ENCODE results near the gene CALM1.
"Not testable (repeated sequence)": the region's sequence is repeated elsewhere in the genome, so short reads cannot be mapped to it uniquely, and the experiment has no call there.

Gene CALM1

GRCh38 chr14:90383126-90383730, 13.6 kb upstream of the CALM1 start:
- DNase-seq (ENCODE audit: extremely low spot score, insufficient read length, low read depth) (peak; percentile 94), FAIRE-seq (peak; percentile 97)

GRCh38 chr14:90383731-90384542, 12.9 kb upstream of the CALM1 start:
- DNase-seq (ENCODE audit: extremely low spot score, insufficient read length, low read depth) (no peak), FAIRE-seq (peak; percentile 29)

- DNase-seq (ENCODE audit: extremely low spot score, insufficient read length, low read depth), result no peak
- FAIRE-seq, result no peak
These were observed 12.3 kb upstream of the CALM1 start for GRCh38 chr14:90384543-90384911.

GRCh38 chr14:90386321-90386720, 10.5 kb upstream of the CALM1 start:
- FAIRE-seq, result no peak
- no peak for DNase-seq (ENCODE audit: extremely low spot score, insufficient read length, low read depth)

GRCh38 chr14:90387206-90387760, 9.5 kb upstream of the CALM1 start:
- FAIRE-seq, result no peak
- no peak for DNase-seq (ENCODE audit: extremely low spot score, insufficient read length, low read depth)

GRCh38 chr14:90388437-90388836, 8.4 kb upstream of the CALM1 start:
- FAIRE-seq (no peak), DNase-seq (ENCODE audit: extremely low spot score, insufficient read length, low read depth) (no peak)

GRCh38 chr14:90388982-90389381, 7.8 kb upstream of the CALM1 start:
- no peak for DNase-seq (ENCODE audit: extremely low spot score, insufficient read length, low read depth)
- no peak for FAIRE-seq

- no peak for FAIRE-seq
- no peak for DNase-seq (ENCODE audit: extremely low spot score, insufficient read length, low read depth)
These were observed 2.9 kb upstream of the CALM1 start for GRCh38 chr14:90393966-90394365.

GRCh38 chr14:90394782-90395181, 2.0 kb upstream of the CALM1 start:
- DNase-seq (ENCODE audit: extremely low spot score, insufficient read length, low read depth); FAIRE-seq: not testable (repeated sequence)

- DNase-seq (ENCODE audit: extremely low spot score, insufficient read length, low read depth) (peak; percentile 51), FAIRE-seq (no peak)
These were observed 841 bp downstream of the CALM1 start for GRCh38 chr14:90397425-90398314.

GRCh38 chr14:90398315-90398839, 1.5 kb downstream of the CALM1 start:
- FAIRE-seq, result peak; percentile 44
- DNase-seq (ENCODE audit: extremely low spot score, insufficient read length, low read depth), result peak; percentile 9

GRCh38 chr14:90398841-90399540, 2.2 kb downstream of the CALM1 start:
- no peak for FAIRE-seq
- no peak for DNase-seq (ENCODE audit: extremely low spot score, insufficient read length, low read depth)

- peak; percentile 90 for FAIRE-seq
- peak; percentile 71 for DNase-seq (ENCODE audit: extremely low spot score, insufficient read length, low read depth)
These were observed 3.0 kb downstream of the CALM1 start for GRCh38 chr14:90399541-90400444.

- DNase-seq (ENCODE audit: extremely low spot score, insufficient read length, low read depth), result no peak
- FAIRE-seq, result no peak
These were observed 4.2 kb downstream of the CALM1 start for GRCh38 chr14:90400904-90401561.

GRCh38 chr14:90402016-90402415, 5.2 kb downstream of the CALM1 start:
- DNase-seq (ENCODE audit: extremely low spot score, insufficient read length, low read depth), result no peak
- no peak for FAIRE-seq

GRCh38 chr14:90403065-90403464, 6.2 kb downstream of the CALM1 start:
- FAIRE-seq, result no peak
- DNase-seq (ENCODE audit: extremely low spot score, insufficient read length, low read depth), result no peak

- DNase-seq (ENCODE audit: extremely low spot score, insufficient read length, low read depth) (no peak), FAIRE-seq (no peak)
These were observed 8.3 kb downstream of the CALM1 start for GRCh38 chr14:90405101-90405500.

- FAIRE-seq, result no peak
- no peak for DNase-seq (ENCODE audit: extremely low spot score, insufficient read length, low read depth)
These were observed 8.9 kb downstream of the CALM1 start for GRCh38 chr14:90405755-90406154.
